Fibroblast of mammary gland (primary cell): ENCODE measurements around the gene SH3BP5L.

Experiments
- DNase-seq: peaks from one replicate; pipeline ENCODE4 v3.0.0-alpha.2; 2010; ENCODE audit warnings: low read depth
- H3K4me3 ChIP-seq: 2 replicates; pipeline ENCODE4 v1.5.1; 2011; ENCODE audit warnings: low read depth, mild to moderate bottlenecking, low read length, moderate library complexity; ENCODE audit not compliant: control insufficient read depth
- CTCF ChIP-seq: conservative IDR thresholded peaks from 2 replicates; pipeline ENCODE4 v1.5.1; 2011; ENCODE audit warnings: low read depth, low read length, inconsistent platforms; ENCODE audit not compliant: control insufficient read depth, insufficient read depth

The SH3BP5L gene

GRCh38 chr1:248811514-248812490 lies 13.9 kb downstream of the SH3BP5L start:
- DNase-seq, result no peak
- TF ChIP-seq CTCF, result no peak
- no peak overlapping the region for H3K4me3 ChIP-seq

- peak; percentile 49 for DNase-seq
- no peak for TF ChIP-seq CTCF
- no peak overlapping the region for H3K4me3 ChIP-seq
Observed at GRCh38 chr1:248810727-248811513, 14.8 kb downstream of the SH3BP5L start.

GRCh38 chr1:248810000-248810726 lies 15.6 kb downstream of the SH3BP5L start:
- no peak for DNase-seq
- TF ChIP-seq CTCF, result no peak
- no peak overlapping the region for H3K4me3 ChIP-seq

GRCh38 chr1:248808876-248809275 lies 16.8 kb downstream of the SH3BP5L start:
- no peak for TF ChIP-seq CTCF
- no peak for DNase-seq
- no peak overlapping the region for H3K4me3 ChIP-seq

- no peak overlapping the region for H3K4me3 ChIP-seq
- peak; percentile 48 for DNase-seq
- peak; percentile 77 for TF ChIP-seq CTCF
Observed at GRCh38 chr1:248807067-248807737, 18.5 kb downstream of the SH3BP5L start.

GRCh38 chr1:248805876-248806275 lies 19.8 kb downstream of the SH3BP5L start:
- no peak for DNase-seq
- no peak for TF ChIP-seq CTCF
- no peak overlapping the region for H3K4me3 ChIP-seq
